Subcutaneous adipose tissue (tissue), 4 donors: ENCODE measurements around the gene LIN54. TPM values are rescaled to one million over a fixed set of nuclear protein-coding genes. Genes with fewer than 3 reads are reported as not detected.

ENCODE experiments used
- total RNA-seq, 4 donors: library from RNA; depleted of rRNA; stranded (reverse); fragments of >200 nt; gene quantifications; one replicate each; pipeline ENCODE4 v1.1.0, GENCODE V29; 2016
- TF ChIP-seq, protein P1 (sequence below): fragments of 450-650 bp; IDR thresholded peaks from one replicate; pipeline ENCODE4 v1.5.1; 2016; ENCODE audit warnings: low read depth, mild to moderate bottlenecking, control low read depth, antibody characterized with exemption, moderate library complexity

Gene LIN54
- 10 to 100 TPM in 1 of 4 donors, 1 to 10 TPM in 3; 6.6 to 12.9 (median 9.9) TPM for total RNA-seq

GRCh38 chr4:83010522-83011318 lies at the start of gene LIN54:
LIN54 (minus strand) TSS chr4:83010823; CDS start chr4:82984844, 25,979 bp downstream.
- TF ChIP-seq, protein P1, sequence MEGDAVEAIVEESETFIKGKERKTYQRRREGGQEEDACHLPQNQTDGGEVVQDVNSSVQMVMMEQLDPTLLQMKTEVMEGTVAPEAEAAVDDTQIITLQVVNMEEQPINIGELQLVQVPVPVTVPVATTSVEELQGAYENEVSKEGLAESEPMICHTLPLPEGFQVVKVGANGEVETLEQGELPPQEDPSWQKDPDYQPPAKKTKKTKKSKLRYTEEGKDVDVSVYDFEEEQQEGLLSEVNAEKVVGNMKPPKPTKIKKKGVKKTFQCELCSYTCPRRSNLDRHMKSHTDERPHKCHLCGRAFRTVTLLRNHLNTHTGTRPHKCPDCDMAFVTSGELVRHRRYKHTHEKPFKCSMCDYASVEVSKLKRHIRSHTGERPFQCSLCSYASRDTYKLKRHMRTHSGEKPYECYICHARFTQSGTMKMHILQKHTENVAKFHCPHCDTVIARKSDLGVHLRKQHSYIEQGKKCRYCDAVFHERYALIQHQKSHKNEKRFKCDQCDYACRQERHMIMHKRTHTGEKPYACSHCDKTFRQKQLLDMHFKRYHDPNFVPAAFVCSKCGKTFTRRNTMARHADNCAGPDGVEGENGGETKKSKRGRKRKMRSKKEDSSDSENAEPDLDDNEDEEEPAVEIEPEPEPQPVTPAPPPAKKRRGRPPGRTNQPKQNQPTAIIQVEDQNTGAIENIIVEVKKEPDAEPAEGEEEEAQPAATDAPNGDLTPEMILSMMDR, result no peak

DNA sequence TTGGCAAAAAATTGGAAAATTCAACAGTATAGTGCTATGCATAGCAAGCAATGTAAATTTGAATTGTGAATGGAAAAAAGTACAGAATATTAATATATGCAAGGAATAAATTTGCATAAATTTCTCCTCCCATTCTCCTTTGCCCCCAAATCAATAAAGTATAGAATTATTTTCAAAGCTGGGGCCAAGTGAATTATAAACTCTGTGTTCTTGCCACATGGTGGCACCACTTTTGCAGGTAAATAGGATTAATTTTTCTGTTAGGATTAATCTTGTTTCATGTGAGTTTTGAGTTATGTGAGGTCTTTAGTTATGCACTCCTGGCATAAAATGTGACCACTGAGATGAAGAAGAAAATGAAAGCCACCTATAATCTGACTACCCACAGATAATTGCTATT lies 44.3 kb upstream of the LIN54 start:
- TF ChIP-seq, protein P1, result no peak

- TF ChIP-seq, protein P1, result no peak
Measured at GRCh38 chr4:83046693-83047473, 36.3 kb upstream of the LIN54 start.

GRCh38 chr4:83043801-83044407 lies 33.3 kb upstream of the LIN54 start:
- TF ChIP-seq, protein P1, result no peak

- TF ChIP-seq, protein P1, result no peak
Measured at GRCh38 chr4:83040269-83040668, 29.6 kb upstream of the LIN54 start.

DNA sequence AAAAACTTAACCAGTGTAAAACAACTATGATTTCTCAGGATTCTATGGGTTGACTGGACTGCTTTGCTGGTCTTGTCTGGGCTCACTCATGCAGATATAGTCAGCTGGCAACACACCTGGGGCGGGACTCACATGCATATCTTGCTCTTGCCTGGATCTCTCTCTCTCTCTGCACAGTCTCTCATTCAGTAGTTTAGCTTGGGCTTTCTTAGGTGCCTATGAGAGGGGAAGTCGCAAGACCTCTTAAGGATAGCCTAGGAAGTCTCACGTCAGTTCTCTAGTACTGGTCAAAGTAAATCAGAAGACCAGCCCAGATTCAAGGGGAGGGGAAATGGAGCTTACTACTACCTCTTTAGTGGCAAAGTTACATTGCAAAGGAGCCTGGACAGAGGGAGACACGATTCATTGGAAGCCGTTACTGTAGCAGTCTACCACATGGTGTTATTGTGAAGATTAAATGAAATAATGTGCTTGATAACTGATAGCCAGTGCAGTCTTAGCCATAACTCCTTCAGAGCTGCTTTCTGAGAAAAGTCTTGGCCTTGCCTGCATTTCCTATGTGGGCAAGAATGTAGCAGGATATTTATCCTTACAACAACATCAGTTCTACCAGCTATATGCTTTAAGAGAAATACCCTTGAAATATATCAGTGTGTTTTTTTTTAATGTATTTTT lies 26.5 kb upstream of the LIN54 start:
- TF ChIP-seq, protein P1, result no peak
